Fibroblast of villous mesenchyme (primary cell): Measurements from ENCODE around the gene NEK1. TPM values are rescaled to one million over a fixed set of nuclear protein-coding genes. Genes with fewer than 3 reads are reported as not detected.

ENCODE experiments used
- DNase-seq: peaks from one replicate; pipeline ENCODE4 v3.0.0-alpha.2; 2010; ENCODE audit warnings: low read depth
- H3K4me3 ChIP-seq: 2 replicates; pipeline ENCODE4 v1.5.1; 2011; ENCODE audit warnings: low read depth, mild to moderate bottlenecking, low read length
- total RNA-seq: library from RNA; depleted of rRNA; stranded (reverse); fragments of >200 nt; gene quantifications from 2 replicates; pipeline ENCODE4 v1.2.3, GENCODE V29; 2012
- TF ChIP-seq, protein P1 (sequence below): IDR thresholded peaks from 2 replicates; pipeline ENCODE4 v1.5.1; 2012; ENCODE audit warnings: low read depth, mild to moderate bottlenecking, low read length; ENCODE audit not compliant: insufficient read depth

NEK1 gene
- total RNA-seq, 1 donor: 11.2 TPM

DNA sequence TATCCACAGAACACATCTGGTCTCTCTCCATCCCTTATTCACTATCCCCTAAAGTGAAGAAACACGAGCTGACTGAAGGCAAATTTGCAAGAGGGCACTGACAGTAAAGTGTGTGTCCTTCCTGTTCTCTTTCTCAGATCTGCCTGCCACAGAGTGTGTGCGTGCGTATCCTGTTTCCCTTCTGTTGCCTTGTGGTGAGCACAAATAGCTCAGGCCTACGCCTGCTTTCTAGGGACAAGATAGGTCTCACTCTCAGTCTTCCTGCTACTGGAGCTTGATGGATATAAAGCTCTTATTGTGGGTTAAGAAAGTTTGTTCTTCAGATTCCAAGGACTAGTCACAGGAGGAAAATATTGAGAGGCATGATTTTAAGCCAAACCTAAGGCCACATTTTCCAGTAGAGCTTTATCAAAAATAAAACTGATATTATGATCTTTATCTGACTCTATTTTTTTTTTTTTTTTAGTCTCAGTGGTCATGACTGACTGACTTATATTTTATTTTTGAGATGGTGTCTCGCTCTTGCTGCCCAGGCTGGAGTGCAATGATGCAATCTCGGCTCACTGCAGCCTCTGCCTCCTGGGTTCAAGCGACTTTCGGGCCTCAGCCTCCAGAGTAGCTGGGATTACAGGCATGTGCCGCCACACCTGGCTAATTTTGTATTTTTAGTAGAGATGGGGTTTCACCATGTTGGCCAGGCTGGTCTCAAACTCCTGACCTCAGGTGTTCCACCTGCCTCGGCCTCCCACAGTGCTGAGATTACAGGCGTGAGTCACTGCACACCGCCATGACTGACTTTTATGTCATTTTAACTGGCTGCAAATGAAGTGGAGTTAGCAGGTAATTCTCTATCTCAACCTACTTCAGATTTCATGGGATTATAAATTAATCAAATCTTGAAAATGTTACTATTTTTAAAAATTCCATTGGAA lies 201.3 kb downstream of the NEK1 start:
- TF ChIP-seq, protein P1, sequence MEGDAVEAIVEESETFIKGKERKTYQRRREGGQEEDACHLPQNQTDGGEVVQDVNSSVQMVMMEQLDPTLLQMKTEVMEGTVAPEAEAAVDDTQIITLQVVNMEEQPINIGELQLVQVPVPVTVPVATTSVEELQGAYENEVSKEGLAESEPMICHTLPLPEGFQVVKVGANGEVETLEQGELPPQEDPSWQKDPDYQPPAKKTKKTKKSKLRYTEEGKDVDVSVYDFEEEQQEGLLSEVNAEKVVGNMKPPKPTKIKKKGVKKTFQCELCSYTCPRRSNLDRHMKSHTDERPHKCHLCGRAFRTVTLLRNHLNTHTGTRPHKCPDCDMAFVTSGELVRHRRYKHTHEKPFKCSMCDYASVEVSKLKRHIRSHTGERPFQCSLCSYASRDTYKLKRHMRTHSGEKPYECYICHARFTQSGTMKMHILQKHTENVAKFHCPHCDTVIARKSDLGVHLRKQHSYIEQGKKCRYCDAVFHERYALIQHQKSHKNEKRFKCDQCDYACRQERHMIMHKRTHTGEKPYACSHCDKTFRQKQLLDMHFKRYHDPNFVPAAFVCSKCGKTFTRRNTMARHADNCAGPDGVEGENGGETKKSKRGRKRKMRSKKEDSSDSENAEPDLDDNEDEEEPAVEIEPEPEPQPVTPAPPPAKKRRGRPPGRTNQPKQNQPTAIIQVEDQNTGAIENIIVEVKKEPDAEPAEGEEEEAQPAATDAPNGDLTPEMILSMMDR: no peak
- no peak overlapping the region for H3K4me3 ChIP-seq
- peak; percentile 75 for DNase-seq

GRCh38 chr4:169407217-169407845 lies 205.1 kb downstream of the NEK1 start:
- DNase-seq: peak; percentile 42
- no peak overlapping the region for H3K4me3 ChIP-seq
- TF ChIP-seq, protein P1: no peak

GRCh38 chr4:169404960-169405359 lies 207.4 kb downstream of the NEK1 start:
- TF ChIP-seq, protein P1: no peak
- DNase-seq: peak; percentile 35
- H3K4me3 ChIP-seq: no peak overlapping the region

- DNase-seq: no peak
- TF ChIP-seq, protein P1: no peak
These were observed 211.6 kb downstream of the NEK1 start for GRCh38 chr4:169400832-169401231.

GRCh38 chr4:169399976-169400767 lies 212.2 kb downstream of the NEK1 start:
- no peak for DNase-seq
- no peak overlapping the region for H3K4me3 ChIP-seq

More at GRCh38 chr4:169400832-169401231, 211.6 kb downstream of the NEK1 start:
- no peak overlapping the region for H3K4me3 ChIP-seq

GRCh38 chr4:169398316-169398715 lies 214.1 kb downstream of the NEK1 start:
- TF ChIP-seq, protein P1: no peak
- DNase-seq: peak; percentile 89
- no peak overlapping the region for H3K4me3 ChIP-seq

More at GRCh38 chr4:169399976-169400767, 212.2 kb downstream of the NEK1 start:
- TF ChIP-seq, protein P1: no peak
